OCI-LY1 (cell line): ENCODE measurements around the gene C2CD4A.

Source experiments
- EZH2 ChIP-seq: fragments of 200-600 bp; sonication (generic), shearing (Covaris generic); IDR thresholded peaks from 2 replicates; pipeline ENCODE4 v1.8.0; 2017; ENCODE audit warnings: borderline replicate concordance, mixed run types, mild to moderate bottlenecking, antibody characterized with exemption, low read length, moderate library complexity, mixed read lengths
- TF ChIP-seq, protein P1 (sequence below): fragments of 200-600 bp; sonication (generic), shearing (Covaris generic); IDR thresholded peaks from 2 replicates; pipeline ENCODE4 v1.5.1; 2017; ENCODE audit warnings: mild to moderate bottlenecking, antibody characterized with exemption, low read length, moderate library complexity, mixed read lengths

DNA sequence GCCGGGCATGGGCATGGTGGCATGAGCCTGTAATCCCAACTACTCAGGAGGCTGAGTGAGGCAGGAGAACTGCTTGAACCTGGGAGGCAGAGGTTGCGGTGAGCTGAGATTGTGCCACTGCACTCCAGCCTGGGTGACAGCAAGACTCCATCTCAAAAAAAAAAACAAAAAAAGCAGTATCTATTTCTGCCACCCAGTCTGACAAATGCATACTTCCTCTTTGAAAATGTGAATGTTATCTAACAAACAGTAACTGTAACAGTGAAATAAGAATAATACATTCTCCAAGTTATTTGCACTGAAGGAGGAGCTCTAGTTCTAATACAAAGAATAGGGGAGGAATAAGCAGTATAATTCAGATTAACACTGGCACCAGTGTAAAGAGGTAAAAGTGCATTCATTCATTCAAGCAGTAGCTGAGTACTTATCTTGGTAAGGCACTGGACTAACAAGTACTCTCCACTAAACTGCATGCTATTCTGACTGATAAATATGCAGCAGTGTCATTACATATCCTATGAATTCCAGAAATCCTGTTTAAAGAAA lies 19.4 kb upstream of the C2CD4A start:
- TF ChIP-seq, protein P1, sequence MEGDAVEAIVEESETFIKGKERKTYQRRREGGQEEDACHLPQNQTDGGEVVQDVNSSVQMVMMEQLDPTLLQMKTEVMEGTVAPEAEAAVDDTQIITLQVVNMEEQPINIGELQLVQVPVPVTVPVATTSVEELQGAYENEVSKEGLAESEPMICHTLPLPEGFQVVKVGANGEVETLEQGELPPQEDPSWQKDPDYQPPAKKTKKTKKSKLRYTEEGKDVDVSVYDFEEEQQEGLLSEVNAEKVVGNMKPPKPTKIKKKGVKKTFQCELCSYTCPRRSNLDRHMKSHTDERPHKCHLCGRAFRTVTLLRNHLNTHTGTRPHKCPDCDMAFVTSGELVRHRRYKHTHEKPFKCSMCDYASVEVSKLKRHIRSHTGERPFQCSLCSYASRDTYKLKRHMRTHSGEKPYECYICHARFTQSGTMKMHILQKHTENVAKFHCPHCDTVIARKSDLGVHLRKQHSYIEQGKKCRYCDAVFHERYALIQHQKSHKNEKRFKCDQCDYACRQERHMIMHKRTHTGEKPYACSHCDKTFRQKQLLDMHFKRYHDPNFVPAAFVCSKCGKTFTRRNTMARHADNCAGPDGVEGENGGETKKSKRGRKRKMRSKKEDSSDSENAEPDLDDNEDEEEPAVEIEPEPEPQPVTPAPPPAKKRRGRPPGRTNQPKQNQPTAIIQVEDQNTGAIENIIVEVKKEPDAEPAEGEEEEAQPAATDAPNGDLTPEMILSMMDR: no peak
- TF ChIP-seq EZH2: no peak
